ENCODE data around the gene CRYBG1.

CRYBG1 gene

GRCh38 chr6:106462923-106463557, 102.5 kb downstream of the CRYBG1 start:
- no peak for DNase-seq

DNA sequence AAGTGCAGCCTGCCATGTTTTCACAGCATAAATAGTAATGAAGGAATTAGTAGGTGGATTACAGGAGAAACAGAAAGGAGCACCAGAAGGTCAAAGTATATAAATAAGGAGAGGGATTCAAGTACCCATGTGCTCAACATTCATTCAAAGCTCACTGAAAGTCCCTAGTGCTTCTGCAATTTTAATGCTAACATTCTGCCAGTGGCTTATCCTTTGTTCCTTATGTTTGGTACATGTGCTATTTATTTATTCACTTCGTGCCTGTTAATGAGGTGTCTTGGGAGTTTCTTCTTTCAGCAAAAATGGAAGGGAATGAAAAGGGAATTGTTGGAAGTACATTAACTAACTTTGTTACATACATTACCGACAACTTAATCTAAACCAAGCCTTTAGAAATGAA, 105.7 kb downstream of the CRYBG1 start:
- no peak for DNase-seq

GRCh38 chr6:106468935-106469334, 108.4 kb downstream of the CRYBG1 start:
- DNase-seq: no peak

GRCh38 chr6:106469882-106470281, 109.4 kb downstream of the CRYBG1 start:
- no peak for DNase-seq

GRCh38 chr6:106470316-106470715, 109.8 kb downstream of the CRYBG1 start:
- DNase-seq: no peak

GRCh38 chr6:106470811-106471210, 110.3 kb downstream of the CRYBG1 start:
- DNase-seq: no peak

DNA sequence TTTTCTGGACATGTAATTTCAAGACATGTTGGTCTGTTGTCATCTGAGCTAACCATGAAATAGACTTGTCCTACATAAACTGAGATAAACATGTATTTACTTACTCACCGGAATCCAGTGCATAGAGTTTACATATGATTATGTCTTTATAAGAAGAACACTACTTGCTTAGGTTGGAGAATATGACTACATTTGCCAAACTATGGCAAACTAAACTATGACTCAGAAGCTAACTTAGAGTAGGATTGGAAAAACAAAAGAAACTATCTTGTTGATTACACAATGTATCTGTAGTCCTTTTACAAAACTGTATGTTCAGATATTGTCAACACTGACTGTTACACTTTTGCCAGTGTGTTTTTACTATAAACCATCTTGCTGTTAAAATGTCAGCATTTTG, 113.3 kb downstream of the CRYBG1 start:
- DNase-seq: no peak

DNA sequence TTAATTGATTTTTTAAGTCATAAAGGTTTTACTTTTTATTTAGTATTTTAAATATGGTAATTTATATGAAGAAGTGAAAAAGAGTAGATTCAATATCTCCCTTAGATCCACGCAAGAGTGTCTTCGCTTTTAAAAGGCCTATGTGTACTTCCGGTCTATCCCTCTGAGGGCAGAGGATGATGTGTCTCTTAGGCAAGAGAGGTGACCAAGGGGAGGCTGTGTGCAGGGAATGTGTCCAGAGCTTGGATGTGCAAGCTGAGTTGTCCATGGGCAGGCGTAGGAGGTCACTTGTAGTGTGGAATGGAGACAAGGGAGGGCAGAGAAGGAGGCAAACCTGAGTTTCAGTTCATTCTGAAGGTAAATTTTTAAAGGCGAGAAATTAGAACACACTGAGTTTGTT, 113.9 kb downstream of the CRYBG1 start:
- no peak for DNase-seq

DNA sequence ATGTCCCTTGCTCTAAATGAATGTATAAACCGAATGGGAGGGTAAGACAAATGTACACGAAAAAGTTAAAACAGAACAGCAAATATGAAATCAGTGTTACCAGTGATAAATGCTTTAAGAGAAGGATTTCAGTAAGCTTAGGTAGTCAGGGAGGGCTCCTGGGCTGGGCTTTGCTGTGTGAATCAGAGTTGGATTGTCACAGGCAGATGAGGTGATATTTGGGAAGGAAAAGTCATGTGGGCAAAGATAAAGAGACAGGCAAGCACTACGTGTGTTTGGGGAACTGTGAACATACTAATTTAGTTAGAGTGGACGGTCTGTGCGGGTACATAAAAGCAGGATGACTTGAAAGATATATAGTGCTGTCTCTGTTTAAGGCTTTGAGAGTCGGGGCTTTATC, 114.8 kb downstream of the CRYBG1 start:
- DNase-seq: no peak

DNA sequence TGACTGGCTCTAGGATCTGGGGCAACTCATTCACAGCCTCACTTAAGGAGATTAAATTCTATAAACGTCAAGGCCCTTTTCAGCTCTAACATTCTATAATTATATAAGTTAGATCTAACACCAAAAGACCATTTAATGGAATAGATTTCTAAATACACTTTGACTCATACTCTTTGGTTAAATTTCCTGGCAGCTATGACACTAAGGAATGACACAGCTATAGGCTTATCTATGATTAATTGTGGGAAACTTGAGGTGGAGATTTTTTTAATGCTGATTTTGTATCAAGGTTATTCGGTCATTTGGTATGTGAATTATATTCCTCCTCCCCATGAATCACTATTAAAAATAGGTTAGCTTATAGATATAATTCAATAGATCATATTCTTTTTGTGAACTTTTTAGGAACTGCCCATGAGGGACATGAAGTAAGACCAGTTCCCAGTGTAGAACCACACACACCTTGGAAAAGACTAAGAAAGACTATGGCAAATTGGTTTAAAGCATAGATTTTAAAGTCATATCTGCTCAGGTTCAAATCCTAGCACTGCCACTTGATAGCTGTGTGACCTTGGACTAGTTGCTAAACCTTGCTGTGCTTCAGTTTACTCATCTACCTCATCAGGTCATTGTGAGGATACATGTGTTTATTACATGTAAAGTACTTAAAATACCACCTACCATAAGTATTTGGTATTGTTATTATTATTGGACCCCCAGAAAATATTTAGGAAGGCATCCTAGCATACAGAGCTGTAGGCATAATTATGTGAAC, 116.0 kb downstream of the CRYBG1 start:
- DNase-seq: no peak

DNA sequence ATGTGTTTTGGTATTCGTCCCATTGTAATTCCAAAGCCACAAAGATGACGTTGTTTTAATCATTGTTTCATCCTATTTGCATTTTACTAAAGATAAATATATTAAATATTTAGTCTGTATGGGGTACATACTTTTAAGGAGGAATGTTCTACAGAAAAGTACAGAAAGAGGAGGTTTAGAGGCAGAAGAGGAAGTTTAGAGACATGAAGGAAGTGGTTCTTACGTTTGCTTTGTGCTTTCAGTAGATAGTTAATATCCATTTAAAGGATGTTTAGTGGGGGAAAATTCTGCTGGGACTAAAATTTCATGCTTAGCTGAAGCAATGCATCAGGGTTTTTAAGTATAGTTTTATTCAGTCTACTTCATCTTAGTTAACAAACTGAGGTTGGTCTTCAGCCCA, 116.6 kb downstream of the CRYBG1 start:
- DNase-seq: no peak

GRCh38 chr6:106477790-106478189, 117.3 kb downstream of the CRYBG1 start:
- no peak for DNase-seq

GRCh38 chr6:106486236-106486635, 125.7 kb downstream of the CRYBG1 start:
- DNase-seq: no peak

DNA sequence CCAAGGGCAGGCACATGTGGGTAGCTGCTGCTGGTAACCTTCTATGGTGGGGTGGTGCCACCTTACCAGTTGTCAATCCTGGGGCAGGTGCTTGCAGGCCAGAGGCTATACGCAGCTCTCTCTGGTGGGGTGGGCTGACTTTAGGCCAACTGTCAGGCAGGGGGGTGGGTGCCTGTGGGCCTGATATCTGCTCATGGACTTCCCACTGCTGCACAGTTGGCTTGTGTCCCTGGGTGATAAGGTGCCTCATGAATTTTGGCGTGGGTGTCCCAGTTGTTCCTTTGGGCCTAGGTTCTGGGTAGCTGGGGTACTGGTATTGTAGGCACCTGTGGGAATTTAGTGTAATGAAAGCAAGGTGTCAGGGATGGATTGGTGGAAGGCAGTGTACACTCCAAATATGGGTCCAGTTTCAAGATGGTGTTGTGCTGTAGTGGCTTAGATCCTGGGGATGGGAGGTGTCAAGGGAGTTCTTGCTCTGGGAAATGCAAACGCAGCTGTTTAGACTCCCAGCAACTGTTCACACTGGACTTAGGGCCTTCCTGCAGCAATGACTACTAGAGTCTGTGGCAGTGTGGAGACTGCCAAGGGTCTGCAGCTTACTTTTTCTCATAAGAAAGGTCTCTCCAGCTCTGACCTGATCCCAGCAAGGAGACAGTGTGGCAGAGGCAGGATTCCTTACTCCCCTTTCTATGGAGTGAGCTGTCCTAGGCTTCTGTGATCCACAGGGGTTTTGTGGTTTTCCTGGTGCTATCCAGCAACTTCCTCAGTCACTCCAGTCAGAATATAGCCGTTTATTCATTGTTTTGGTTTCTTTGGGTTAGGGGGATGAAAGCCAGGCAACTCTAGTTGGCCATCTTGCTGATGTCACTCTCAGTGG, 128.2 kb downstream of the CRYBG1 start:
- DNase-seq: no peak

DNA sequence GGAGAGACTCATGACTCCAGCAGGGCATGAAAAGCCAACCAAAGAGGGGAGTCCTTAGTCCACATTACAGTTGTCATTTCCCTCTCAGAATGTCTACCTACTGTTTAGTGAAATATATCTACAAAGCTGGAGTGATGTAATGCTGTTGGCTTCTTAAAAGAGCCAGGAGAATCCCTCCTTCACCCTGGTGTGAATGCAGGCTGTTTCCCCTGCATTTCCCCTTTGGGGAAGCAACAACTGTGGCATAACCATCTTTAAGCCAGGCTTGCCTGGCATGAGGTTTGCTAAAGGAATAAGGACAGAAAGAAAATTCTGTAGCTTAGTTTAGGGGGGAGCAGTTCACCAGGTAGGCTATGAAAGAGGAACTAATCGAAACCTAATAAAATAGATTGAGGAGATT, 129.5 kb downstream of the CRYBG1 start:
- no peak for DNase-seq

GRCh38 chr6:106490436-106490835, 129.9 kb downstream of the CRYBG1 start:
- no peak for DNase-seq

GRCh38 chr6:106490974-106491373, 130.5 kb downstream of the CRYBG1 start:
- no peak for DNase-seq

- DNase-seq: no peak
Measured at GRCh38 chr6:106495014-106495413, 134.5 kb downstream of the CRYBG1 start.

DNA sequence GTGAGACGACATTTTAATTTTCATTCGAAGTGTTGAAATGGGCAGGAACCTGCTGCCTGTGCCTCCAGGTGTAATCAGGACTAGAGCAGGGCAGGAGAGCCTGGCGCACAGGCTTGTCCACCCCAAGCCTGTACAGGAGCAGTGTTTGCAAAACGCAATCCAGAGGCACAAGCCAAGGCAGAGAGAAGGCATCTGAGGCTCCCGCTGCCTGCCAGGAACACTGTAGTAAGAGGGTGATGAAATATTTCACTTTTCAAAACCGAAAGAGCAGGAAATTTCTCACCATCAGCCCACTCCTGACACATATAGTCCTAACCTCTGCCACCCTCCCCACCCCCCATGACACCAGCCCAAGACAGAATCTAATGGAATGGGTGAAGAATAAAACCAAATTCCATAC, 136.3 kb downstream of the CRYBG1 start:
- no peak for DNase-seq

GRCh38 chr6:106501960-106502371, 141.4 kb downstream of the CRYBG1 start:
- DNase-seq: no peak

DNA sequence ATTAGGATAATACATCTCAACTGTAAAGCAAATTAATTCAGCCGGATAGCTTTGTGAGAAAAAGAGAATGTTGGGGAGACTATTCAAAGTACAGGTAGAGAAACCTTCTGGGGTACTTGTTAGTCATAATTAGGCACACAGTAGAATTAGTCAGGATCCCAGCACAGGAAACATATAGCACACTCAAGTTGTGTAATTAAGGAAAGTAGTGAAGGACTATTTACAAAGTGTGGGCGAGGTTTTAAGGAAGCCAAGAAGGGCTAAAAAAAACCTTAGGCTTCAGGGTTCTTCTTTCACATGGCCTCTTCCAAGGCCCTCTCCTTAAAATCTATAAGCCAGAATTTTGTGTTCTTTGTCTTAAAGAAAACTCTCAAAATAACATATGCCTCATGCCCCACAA, 142.0 kb downstream of the CRYBG1 start:
- no peak for DNase-seq

GRCh38 chr6:106508277-106508676, 147.8 kb downstream of the CRYBG1 start:
- no peak for DNase-seq

DNA sequence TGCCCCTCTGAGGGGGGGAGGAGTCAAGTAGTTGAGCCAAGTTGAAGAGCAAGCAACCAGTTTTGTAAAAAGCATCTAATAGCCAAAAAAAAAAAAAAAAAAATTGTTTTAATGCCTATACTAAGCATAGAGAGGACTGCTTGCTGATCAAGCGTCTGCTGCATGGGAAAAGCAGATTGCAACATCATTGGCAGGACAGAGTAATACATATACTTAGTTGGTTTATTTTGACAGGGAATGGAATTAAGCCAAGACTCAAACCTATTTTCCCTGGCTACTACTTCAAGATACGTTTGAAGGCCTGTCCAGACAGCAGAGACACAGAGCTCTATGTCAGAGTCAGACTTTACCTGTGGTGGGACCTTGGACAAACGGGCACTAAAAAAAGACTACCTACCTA, 148.3 kb downstream of the CRYBG1 start:
- no peak for DNase-seq

All from activated T-cell treated with anti-CD3 and anti-CD28 coated beads for 4 hours (primary cell).